Choroid plexus epithelial cell (primary cell): ENCODE results near the gene BGN.

ENCODE experiments used
- DNase-seq: peaks from one replicate; pipeline ENCODE4 v3.0.0-alpha.2; 2010; ENCODE audit warnings: low read depth
- H3K4me3 ChIP-seq: 2 replicates; pipeline ENCODE4 v1.5.1; 2011; ENCODE audit warnings: low read depth, mild to moderate bottlenecking, control low read depth, low read length, moderate library complexity
- CTCF ChIP-seq: conservative IDR thresholded peaks from 2 replicates; pipeline ENCODE4 v1.5.1; 2011; ENCODE audit warnings: low read depth, mild to moderate bottlenecking, control low read depth, inconsistent platforms, low read length, moderate library complexity

Gene BGN

DNA sequence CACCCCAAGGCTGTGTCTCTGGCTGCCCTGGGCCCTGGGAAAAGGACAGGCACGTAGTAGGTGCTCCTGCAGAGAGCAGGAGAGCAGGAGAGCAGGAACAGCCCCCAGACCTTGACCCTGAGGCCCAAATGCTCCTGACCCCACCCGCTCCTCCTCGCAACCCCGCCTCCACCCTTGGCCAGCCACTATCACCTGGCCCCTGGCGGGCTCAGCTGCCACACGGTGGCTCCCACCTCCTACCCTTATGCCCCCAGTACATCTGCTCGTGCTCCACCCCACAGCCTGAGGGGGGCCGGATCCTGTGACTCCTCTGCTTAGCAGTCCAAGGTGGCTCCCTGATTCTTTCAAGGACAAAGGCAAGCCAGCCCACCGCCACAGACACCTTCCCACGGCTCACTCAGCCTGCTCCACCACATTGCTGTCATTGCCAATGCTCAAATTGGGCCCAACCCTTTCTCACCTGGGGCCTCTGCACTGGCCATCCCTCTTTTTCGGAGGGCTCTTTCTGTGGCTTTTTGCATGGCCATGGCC, 19.0 kb upstream of the BGN start:
- no peak for DNase-seq
- H3K4me3 ChIP-seq = no peak overlapping the region
- TF ChIP-seq CTCF = no peak

- no peak for TF ChIP-seq CTCF
- DNase-seq = peak; percentile 28
- H3K4me3 ChIP-seq = no peak overlapping the region
These were observed 18.0 kb upstream of the BGN start for GRCh38 chrX:153476666-153477363.

GRCh38 chrX:153477364-153477857, 17.4 kb upstream of the BGN start:
- no peak overlapping the region for H3K4me3 ChIP-seq
- DNase-seq = no peak
- TF ChIP-seq CTCF = no peak

DNA sequence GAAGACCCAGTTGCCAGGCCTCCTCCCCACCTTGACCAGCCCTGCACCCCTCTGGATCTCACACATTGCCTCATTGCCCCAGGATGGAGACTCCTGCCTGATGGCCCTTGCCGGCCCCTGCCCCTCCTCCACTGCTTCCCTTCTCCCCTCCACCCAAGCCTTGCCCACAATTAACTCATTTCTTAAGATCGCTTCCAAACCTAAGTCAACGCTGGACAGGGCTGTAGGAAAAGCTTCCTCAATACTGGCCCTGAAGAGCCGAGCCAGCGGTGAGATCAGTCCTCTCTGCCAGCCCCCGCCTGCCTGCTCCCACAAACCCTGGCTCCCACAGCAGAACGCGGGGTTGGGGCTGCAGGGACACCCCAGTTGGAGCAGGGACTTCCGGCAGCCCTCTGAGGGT, 16.9 kb upstream of the BGN start:
- DNase-seq = no peak
- no peak overlapping the region for H3K4me3 ChIP-seq
- TF ChIP-seq CTCF = no peak

DNA sequence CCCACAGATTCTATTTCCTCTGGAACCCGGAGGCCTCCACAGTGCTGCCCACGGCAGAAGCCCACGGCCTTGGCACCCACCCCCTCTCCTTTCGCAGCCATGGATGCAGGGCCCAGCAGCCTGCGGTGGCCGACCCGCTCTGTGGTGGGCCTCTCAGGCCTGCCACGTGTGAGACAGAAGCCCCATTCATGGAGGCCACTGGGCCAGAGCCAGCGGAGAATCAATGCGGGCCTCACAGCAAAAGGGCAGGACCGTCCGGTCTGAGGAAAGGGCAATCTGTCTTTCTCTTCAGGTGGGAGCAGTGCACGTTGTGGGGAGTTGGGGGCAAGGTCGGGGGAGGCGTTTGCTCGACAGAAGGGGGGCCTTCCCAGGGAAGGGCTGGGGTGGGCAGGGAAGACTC, 16.0 kb upstream of the BGN start:
- TF ChIP-seq CTCF = no peak
- no peak for DNase-seq
- no peak overlapping the region for H3K4me3 ChIP-seq

- no peak for DNase-seq
- no peak overlapping the region for H3K4me3 ChIP-seq
- no peak for TF ChIP-seq CTCF
These were observed 13.7 kb upstream of the BGN start for GRCh38 chrX:153481043-153481442.

DNA sequence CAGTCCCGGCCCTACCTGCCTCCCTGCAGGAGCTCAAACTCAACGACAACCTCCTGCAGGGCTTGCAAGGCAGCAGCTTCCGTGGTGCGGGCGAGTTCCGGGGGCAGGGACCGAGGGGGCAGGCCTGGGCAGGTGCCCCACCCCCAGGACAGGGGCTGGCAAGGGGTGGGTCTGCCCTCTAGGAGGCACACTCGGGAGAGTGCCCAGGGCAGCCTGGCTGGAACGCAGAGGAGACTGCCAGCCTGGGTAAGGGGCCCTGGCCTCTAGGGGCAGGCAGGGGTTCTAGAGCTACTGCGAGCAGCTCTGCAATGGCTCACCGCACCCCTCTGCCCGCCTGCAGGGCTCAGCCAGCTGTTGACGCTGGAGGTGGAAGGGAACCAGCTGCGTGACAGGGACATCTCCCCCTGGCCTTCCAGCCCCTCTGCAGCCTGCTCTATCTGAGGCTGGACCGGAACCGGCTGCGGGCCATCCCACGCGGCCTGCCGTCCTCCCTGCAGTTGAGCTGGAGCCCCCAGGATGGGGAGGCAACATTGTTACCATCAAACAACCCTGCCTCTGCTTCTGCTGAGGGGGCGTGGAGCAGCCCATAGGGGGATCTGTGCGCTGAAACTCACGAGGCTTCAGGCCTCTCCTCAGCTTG, 12.3 kb upstream of the BGN start:
- TF ChIP-seq CTCF = no peak
- DNase-seq = no peak
- H3K4me3 ChIP-seq = no peak overlapping the region
